ENCODE measurements around the gene RABGEF1. TPM values are rescaled to one million over a fixed set of nuclear protein-coding genes. Genes with fewer than 3 reads are reported as not detected.
A peak's percentile ranks its signal among the peaks of the same experiment; 100 is the strongest.

RABGEF1 gene
- polyA plus RNA-seq, 3 donors = 13.6 to 17.3 (median 17.1) TPM

DNA sequence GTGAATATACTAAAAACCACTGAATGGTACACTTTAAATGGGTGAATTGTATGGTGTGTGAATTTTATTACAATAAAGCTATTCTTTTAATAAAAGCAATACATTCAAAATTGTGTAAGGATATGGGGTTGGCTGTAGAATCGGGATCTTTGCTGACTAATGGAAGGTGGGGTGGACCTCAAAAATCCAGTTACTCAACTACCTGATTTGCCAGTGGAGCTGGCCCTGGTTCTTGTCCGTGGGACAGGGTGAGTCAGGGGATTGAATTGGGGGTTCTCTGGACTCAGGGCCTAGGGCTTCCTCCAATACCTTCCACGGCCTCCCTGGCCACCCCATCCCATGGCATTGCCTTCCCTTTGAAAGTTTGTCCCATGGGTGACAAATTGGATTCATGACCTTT, 13.5 kb upstream of the RABGEF1 start:
- Histone ChIP-seq H3K36me3 (replicated peaks in 1 of 2; ENCODE audit: control insufficient read depth in 1 of 2, insufficient read depth in 2 of 2, low read length in 2 of 2) (peaks cover 8 to 14% of the 10 kb centered on the region in 2 donors), H3K4me2 (replicated peaks; ENCODE audit: extremely low read depth, low read length, poor library complexity, severe bottlenecking) (no peak overlapping the region), H4K20me1 (ENCODE audit: insufficient read depth, low read length) (no peaks in the 10 kb centered on the region), H2AFZ (ENCODE audit: insufficient read depth, low read depth, low read length, poor library complexity, severe bottlenecking) (no peak overlapping the region), H3K27ac (ENCODE audit: low read depth in 1 of 2, low read length in 2 of 2) (no peak overlapping the region), H3K79me2 (ENCODE audit: insufficient read depth, low read length) (no peaks in the 10 kb centered on the region), H3K4me3 (replicated peaks in 1 of 3; ENCODE audit: low read depth in 2 of 3, low read length in 3 of 3) (no peak overlapping the region), H3K9me3 (replicated peaks in 1 of 2; ENCODE audit: control insufficient read depth in 1 of 2, insufficient read depth in 1 of 2, low read length in 2 of 2) (peaks cover 18% of the 10 kb centered on the region in 2 donors), H3K4me1 (ENCODE audit: control insufficient read depth in 1 of 2, insufficient read depth in 2 of 2, low read length in 2 of 2) (no peaks in the 10 kb centered on the region), H3K9ac (ENCODE audit: insufficient read depth, low read length, poor library complexity, severe bottlenecking) (no peak overlapping the region), H3K27me3 (ENCODE audit: control insufficient read depth in 2 of 2, insufficient read depth in 2 of 2, low read length in 2 of 2) (no peaks in the 10 kb centered on the region)
- H3K36me3 Mint-ChIP-seq = peaks cover 17 to 31% of the 10 kb centered on the region in 2 donors
- intact Hi-C loops (cut with micrococcal nuclease) = no loop called here
- no peak overlapping the region for H3K4me3 Mint-ChIP-seq
- H3K27me3 Mint-ChIP-seq (ENCODE audit: low read depth in 3 of 3) = peaks cover 0 to 3% (median 0%) of the 10 kb centered on the region in 3 donors
- DNase-seq = no peak
- H3K4me1 Mint-ChIP-seq = no peaks in the 10 kb centered on the region
- whole genome bisulfite sequencing (ENCODE audit: insufficient coverage) = 70% methylated on average over 2 of the region's 3 CpGs
- TF ChIP-seq, protein P1, sequence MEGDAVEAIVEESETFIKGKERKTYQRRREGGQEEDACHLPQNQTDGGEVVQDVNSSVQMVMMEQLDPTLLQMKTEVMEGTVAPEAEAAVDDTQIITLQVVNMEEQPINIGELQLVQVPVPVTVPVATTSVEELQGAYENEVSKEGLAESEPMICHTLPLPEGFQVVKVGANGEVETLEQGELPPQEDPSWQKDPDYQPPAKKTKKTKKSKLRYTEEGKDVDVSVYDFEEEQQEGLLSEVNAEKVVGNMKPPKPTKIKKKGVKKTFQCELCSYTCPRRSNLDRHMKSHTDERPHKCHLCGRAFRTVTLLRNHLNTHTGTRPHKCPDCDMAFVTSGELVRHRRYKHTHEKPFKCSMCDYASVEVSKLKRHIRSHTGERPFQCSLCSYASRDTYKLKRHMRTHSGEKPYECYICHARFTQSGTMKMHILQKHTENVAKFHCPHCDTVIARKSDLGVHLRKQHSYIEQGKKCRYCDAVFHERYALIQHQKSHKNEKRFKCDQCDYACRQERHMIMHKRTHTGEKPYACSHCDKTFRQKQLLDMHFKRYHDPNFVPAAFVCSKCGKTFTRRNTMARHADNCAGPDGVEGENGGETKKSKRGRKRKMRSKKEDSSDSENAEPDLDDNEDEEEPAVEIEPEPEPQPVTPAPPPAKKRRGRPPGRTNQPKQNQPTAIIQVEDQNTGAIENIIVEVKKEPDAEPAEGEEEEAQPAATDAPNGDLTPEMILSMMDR (IDR thresholded peaks at IDR 0.05) = no peak
- H3K27ac Mint-ChIP-seq = peak overlapping the region in 2 of 7 donors; percentile 42 to 65
- peaks cover 20 to 36% (median 25%) of the 10 kb centered on the region in 7 donors for H3K9me3 Mint-ChIP-seq

DNA sequence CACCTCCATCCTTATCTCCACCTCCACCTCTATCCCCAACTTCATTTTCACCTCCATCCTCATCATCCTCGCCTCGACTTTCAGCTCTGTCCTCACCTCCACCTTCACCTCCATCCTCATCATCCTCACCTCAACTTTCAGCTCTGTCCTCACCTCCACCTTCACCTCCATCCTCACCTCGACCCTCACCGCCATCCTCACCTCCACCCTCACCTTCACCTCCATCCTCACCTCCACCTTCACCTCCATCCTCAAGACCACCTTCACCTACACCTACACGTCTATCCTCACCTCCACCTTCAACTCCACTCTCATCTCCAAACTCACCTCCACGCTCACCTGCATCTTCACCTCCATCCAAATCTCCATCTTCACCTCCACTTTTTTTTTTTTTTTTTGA, 12.0 kb upstream of the RABGEF1 start:
- peaks cover 0 to 5% (median 0%) of the 10 kb centered on the region in 3 donors for H3K27me3 Mint-ChIP-seq (ENCODE audit: low read depth in 3 of 3)
- peaks cover 13 to 28% (median 18%) of the 10 kb centered on the region in 7 donors for H3K9me3 Mint-ChIP-seq
- peak overlapping the region in 1 of 7 donors; percentile 1 for H3K27ac Mint-ChIP-seq
- H3K9ac ChIP-seq (ENCODE audit: insufficient read depth, low read length, poor library complexity, severe bottlenecking) = no peak overlapping the region
- H3K36me3 Mint-ChIP-seq = peaks cover 13 to 25% of the 10 kb centered on the region in 2 donors
- TF ChIP-seq, protein P1 (IDR thresholded peaks at IDR 0.05) = no peak
- H3K36me3 ChIP-seq (replicated peaks in 1 of 2; ENCODE audit: control insufficient read depth in 1 of 2, insufficient read depth in 2 of 2, low read length in 2 of 2) = peaks cover 5 to 14% of the 10 kb centered on the region in 2 donors
- H4K20me1 ChIP-seq (ENCODE audit: insufficient read depth, low read length) = no peaks in the 10 kb centered on the region
- DNase-seq = no peak
- no peak overlapping the region for H3K4me3 Mint-ChIP-seq
- no peak overlapping the region for H3K4me2 ChIP-seq (replicated peaks; ENCODE audit: extremely low read depth, low read length, poor library complexity, severe bottlenecking)
- WGBS (ENCODE audit: insufficient coverage) = 100% methylated on average over 5 of the region's 6 CpGs
- no peaks in the 10 kb centered on the region for H3K4me1 ChIP-seq (ENCODE audit: control insufficient read depth in 1 of 2, insufficient read depth in 2 of 2, low read length in 2 of 2)
- intact Hi-C loops (cut with micrococcal nuclease) = no loop called here
- H3K9me3 ChIP-seq (replicated peaks in 1 of 2; ENCODE audit: control insufficient read depth in 1 of 2, insufficient read depth in 1 of 2, low read length in 2 of 2) = peaks cover 11 to 12% of the 10 kb centered on the region in 2 donors
- H3K27ac ChIP-seq (ENCODE audit: low read depth in 1 of 2, low read length in 2 of 2) = no peak overlapping the region
- no peak overlapping the region for H3K4me3 ChIP-seq (replicated peaks in 1 of 3; ENCODE audit: low read depth in 2 of 3, low read length in 3 of 3)
- H3K79me2 ChIP-seq (ENCODE audit: insufficient read depth, low read length) = no peaks in the 10 kb centered on the region
- no peak overlapping the region for H2AFZ ChIP-seq (ENCODE audit: insufficient read depth, low read depth, low read length, poor library complexity, severe bottlenecking)
- no peaks in the 10 kb centered on the region for H3K27me3 ChIP-seq (ENCODE audit: control insufficient read depth in 2 of 2, insufficient read depth in 2 of 2, low read length in 2 of 2)
- no peaks in the 10 kb centered on the region for H3K4me1 Mint-ChIP-seq
